Pulmonary artery endothelial cell (primary cell): Measurements from ENCODE around the gene SNX33. TPM values are rescaled to one million over a fixed set of nuclear protein-coding genes. Genes with fewer than 3 reads are reported as not detected.
"Not testable (repeated sequence)": the region's sequence is repeated elsewhere in the genome, so short reads cannot be mapped to it uniquely, and the experiment has no call there.

ENCODE experiments used
- DNase-seq: peaks from one replicate; pipeline ENCODE4 v3.0.0-alpha.2; 2011; ENCODE audit warnings: low read depth, low spot score
- total RNA-seq: library from RNA; depleted of rRNA; stranded (reverse); fragments of >200 nt; gene quantifications from 2 replicates; pipeline ENCODE4 v1.2.3, GENCODE V29; 2014

SNX33 gene
- total RNA-seq, 1 donor from 2014 or later = 7.8 TPM

DNA sequence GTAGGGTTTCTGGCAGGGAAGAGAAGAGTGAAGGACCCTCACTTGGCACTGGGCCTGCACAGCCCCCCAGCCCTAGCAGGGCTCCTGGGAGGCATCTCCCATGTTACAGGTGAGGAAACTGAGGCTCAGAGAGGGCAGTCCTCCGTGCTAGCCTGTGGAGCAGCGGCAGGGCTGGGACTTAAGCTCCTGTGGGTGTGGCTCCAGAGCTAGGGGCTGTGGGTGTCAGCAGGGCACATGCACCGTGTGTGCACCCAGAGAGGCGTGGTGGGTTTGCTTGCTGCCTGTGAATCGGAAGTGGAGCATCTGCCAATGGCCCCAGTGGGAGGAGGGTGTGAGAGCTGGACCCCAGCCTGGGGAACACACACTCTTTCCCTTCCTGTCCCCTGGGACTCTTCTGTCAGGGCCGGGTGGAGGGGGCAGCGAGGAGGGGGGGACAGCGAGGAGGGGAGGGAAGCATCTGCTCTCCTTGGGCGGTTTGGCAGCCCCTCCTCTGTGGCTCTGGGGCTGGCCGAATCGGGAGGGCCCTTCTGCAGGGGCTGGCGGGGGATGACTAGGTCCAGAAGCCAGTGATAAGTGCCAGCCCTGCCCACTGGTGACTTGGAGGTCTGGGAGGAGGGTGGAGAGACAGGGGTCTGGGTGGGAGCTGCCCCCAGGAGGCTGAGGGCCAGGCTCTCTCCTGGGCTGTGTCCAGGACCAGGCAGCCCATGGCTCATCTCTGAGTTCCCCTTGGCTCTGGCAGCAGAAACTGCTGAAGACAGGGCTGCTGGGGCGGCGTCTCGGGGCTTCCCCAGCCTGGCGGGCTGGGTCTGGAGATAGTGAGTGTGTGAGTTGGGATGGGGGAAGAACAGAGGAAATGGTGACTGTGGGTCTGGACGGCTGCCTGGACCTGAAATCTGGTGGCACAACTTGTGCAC lies 52.5 kb downstream of the SNX33 start:
- DNase-seq = not testable (repeated sequence)

DNA sequence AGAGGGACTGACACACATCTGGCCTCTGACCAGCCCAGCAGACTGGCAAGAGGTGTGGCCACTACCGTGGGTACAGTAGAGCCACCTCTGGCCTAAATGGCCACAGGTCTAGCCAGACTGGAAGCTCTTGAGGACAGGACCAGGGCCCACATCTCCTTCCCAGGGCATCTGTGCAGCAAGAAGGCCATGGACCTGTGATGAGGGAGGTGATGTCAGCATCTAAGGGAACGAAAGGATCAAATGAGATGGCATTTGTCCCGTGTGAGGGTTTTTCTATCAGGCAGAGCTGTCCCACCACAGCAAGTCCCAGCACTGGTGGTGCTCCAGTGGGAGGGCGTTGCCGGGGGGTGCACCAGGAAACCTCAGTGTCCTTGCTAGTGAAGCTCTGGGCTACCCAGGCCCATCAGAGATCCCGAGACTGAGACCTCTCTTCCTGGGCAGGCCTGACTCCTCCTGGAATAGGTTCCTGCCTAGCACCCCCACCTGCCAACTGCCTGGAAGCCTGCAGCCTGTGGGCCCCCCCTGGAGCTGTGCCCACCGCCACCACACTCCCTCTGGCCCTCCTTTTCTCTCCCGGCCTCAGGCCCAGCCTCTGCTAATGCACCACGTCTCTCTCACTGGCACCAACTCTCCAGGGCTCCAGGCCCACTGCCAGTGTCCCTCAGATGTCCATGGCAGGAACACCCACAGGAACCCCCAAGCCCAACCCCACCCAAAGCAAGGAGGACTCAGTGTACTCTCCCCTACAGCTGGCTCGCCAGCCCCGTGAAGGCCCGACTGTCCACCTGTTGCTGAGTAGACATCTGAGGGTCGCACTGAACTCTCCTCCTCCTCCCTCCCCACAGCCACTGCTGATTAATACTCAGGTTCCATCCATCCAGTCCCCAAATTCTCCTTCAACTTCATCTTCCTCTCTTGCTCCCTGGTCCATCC lies 53.6 kb downstream of the SNX33 start:
- DNase-seq = not testable (repeated sequence)

DNA sequence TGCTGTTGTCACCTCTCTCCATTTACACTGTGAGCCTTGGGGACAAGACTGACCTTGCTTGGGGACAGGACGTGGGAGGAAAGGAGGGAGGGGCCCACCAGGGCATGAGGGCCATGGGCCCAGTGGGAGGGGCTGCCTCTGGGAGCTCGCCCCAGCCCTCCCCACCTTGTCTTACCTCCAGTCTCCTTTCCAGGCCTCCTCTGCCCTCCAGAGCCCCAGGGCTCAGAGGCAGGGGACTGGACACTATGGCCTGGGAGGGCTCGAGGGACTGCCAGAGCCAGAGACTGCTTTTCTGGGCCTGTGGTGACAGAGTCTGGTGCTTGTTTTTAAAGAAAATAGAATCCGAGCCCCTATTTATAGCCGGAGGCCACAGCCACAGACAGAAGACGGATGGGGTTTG lies 54.7 kb downstream of the SNX33 start:
- DNase-seq = no peak

DNA sequence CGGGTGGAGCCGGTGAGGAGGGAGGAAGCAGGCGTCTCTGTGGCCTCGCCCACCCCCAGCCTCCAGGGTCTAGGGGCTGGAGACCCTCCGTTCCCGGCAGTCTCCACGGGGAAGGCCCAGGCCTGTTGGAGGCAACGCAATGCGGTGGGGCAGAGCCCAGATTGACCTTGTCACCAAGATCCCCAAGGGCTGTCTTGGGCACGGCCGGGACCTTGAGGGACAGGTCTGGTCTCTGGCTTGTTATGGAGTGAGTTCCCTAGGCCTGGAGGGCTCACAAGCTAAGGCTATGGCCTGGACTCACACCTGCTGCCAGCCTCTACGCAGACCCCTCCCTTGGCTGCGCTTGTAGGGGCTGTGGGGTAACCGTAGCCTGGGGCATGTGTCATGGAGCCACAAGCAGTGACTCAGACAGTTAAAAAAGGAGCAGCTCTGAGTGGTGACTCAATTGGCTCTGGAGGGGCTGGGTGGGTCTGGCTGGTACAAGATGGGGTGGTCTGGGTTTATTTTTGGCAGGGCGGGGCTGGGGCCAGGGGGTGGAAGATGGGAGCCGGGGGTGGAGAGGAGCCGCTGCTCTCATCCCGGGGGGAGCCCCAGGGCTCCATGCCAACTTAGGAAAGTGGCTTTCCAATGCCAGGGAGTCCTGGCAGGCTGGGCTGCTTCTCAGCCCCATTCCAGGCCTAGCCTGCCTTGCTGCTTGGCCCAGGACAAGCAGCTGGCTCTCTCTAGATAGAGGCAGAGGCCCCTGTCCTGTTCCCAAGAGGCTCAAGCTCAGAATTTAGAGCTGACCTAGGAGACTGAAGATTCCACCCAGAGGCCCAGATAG lies 55.9 kb downstream of the SNX33 start:
- not testable (repeated sequence) for DNase-seq

DNA sequence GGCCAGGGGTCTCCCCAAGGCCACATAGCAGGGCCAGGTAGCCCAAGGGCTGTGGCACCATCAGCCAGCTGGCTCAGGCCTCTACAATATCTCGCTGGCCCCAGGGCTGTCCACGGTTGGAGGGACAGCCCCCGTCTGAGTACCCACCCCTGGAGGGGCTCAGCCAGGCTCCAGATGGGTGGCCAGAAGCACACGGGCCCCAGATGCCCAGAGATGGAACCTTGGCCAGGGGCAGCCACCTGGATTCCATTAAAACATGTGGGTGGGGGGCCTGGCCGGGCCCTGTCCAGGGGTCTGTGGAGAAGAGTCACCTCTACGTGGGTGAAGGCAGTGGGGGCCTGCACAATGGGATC lies 56.5 kb downstream of the SNX33 start:
- DNase-seq = no peak

DNA sequence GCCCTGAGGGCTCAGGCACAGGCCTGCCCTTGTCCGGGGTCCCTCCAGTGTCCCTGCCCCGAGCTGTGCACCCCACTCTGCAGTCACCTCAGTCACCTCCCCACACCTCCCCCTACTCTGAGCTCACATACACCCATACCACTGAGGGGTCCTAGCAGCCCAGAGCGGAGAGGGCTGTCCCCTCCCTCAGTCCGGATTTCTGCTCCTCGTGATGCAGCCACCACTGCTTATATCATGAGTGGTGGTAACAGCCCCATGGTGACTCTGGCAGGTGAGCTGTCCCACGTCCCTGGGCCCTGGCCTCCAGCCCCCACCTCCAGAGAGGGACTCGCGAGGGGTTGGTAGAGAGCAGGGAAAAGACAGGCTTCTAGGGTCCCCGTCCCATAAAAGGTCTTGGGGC lies 56.9 kb downstream of the SNX33 start:
- DNase-seq = no peak

DNA sequence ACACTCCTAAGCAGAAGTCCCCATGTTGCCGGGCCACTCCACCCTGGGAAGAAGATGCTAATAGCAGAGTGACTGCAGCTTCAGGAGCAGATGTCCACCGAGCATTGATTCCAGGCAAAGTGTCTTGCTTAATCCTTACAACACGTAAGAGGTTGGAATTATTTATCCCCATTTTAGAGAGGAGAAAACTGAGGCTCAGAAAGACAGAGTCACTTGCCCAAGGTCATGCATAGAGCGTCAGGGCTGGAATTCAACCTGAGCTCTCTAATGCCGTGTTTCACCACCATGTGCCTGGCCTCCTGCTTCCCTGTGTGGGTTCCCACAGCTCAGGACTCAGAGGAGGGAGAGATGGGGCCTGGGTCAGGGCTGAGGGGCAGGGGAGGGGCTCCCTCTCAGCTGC lies 57.7 kb downstream of the SNX33 start:
- DNase-seq = not testable (repeated sequence)

DNA sequence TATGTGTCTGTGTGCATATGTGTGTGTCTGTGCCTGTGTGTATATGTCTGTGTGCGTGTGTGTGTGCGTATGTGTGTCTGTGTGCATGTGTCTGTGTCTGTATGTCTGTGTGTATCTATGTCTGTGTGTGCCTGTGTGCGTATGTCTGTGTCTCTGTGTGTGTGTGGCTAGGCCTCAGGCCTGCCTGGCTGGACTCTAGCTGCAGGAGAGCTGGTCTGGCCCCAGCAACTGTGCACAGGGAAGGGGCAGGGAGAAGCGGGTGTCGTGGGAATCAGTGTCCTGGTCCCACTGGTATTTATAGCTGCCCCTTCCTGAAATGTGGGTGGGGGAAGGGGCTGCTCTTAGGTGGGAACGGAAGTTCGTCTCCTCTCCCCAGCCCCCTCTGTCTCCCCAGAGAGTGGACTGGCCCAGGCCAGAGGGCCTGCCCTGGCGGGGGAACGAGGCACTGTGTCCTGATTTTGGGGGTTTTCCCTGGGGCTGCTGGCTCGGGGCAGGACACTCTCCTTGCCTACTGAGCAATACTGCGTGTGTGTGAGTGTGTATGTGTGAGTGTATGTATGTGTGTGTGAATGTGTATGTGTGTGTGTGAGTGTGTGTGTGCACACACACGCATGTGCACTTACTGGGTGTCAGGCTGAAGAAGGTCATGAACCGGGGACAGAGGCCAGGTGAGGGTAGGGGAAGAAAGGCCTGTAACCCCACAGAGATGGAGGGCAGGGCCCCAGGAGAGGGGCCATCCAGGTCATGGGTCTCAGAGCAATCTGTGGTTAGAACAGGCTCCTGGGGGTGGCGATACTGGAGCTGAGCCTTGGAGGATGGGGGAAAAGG lies 58.4 kb downstream of the SNX33 start:
- no peak for DNase-seq

DNA sequence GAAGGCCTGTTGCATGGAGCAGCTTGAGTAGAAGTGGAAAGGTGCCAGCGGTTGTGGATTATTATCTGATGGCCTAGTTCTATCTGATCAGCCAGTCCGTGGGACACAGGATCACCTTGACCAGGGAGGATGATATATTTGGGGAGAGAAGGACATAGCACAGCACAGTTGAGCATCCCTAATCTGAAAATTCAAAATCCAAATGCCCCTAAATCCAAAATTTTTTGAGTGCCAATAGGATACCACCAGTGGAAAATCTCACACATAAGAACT lies 58.9 kb downstream of the SNX33 start:
- no peak for DNase-seq

DNA sequence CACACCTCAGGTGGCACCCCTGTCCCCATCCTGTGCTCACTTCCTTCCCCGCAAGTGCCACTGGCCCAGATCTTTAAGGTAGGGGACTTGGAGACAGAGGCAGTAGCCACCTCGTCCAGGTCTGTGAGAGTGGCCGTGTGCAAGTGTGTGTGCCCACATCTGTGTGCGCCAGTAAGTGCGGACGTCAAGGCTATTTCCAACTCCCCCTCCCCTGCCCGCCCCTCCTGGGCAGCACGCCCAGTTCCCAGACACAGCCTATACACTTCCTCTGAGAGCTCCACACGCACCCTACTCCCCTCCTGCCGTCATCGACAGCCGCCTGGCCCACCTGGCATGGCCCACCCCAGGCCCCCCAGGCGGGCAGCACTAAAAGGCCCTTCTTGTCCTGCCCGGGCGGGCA lies 61.7 kb downstream of the SNX33 start:
- DNase-seq = not testable (repeated sequence)

DNA sequence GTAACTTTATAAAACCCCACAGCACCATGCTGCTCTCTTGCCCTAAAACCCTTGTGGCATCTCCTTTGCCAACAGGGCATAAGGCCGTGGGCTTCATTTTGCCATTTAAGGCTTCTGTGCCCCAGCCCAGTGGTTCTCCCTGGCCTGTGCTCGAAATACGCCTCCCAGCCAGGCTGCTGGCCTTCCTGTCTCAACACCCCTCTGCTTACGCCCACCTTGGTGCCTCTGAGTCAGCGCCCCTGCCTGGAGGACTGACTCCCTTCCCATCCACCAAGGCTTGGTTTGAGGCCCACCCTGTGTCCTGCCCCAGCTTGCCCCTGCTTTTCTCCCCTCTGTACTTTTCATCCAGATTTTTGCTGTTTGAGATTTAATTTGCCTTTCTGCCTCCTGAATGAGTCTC lies 63.2 kb downstream of the SNX33 start:
- DNase-seq = not testable (repeated sequence)

DNA sequence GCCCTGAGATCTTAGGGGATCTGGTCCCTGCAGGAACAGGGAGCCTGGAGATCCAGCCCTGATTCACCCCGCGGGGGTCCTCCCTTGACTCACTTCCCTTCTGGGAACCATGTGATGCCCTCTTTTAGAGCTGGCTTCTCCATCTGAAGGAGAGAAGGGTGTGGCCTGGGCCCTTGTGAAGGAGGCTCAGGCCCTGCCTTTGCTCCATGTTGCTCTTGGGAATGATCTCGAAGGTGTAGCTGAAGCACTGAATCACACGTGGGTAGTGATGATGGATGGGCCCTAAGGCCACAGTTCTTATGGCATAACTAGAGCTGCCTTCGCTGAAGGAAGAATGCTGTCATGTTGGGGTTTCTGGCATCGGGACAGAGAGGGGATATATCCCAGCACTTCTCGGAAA lies 63.8 kb downstream of the SNX33 start:
- DNase-seq = not testable (repeated sequence)

Other genes with a start within 250 kb of the SNX33 start
- 20.8 and 25.7 TPM in 2 replicates for gene SIN3A, start 196.2 kb upstream of the SNX33 start, total RNA-seq
- gene PTPN9, start 68.6 kb upstream of the SNX33 start, total RNA-seq = 21.3 and 24.8 TPM in 2 replicates
- 22.4 and 25.3 TPM in 2 replicates for gene SNUPN, start 22.2 kb upstream of the SNX33 start, total RNA-seq
- 59.8 and 75.6 TPM in 2 replicates for gene IMP3, start 7.7 kb upstream of the SNX33 start, total RNA-seq
- under 0.01 and 0.04 TPM in 2 replicates for gene CSPG4, start 64.9 kb downstream of the SNX33 start, total RNA-seq
- gene UBE2Q2, start 195.5 kb downstream of the SNX33 start, total RNA-seq = 36.9 and 41.1 TPM in 2 replicates